GM18867 (cell line): ENCODE data around the gene GRID2.
"Not testable (repeated sequence)": the region's sequence is repeated elsewhere in the genome, so short reads cannot be mapped to it uniquely, and the experiment has no call there.

Experiments
- ATAC-seq: cut with Tn5 transposase; IDR thresholded peaks from one replicate; pipeline ENCODE4 v1.9.1; 2021; ENCODE audit warnings: mild to moderate bottlenecking, moderate library complexity; ENCODE audit not compliant: unreplicated experiment

The GRID2 gene

DNA sequence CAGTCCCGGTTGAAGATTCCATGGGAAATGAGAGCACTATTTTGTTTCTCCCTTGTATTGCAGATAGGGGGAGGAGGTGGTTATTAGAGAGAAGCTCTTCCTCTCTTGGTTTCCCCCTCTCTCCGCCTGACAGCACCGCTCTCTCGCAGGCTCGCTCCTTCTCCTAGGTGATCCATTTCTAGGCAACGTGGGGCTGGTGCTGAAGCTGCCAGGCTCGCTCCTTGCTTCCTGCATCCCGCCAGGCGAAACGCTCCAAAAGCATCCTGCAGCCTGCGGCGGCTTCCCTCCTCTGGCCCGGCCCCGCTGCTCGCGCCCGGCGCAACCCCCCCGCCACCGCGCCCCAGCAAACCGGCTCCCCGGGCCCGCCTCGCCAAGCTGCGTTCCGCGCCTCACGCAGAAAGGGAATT, at the start of gene GRID2:
TSS of gene GRID2 (plus strand) at position 346 of the 407 bp plus-strand sequence.
- no peak for ATAC-seq

- ATAC-seq = no peak
Measured at GRCh38 chr4:92253986-92254671, 49.6 kb upstream of the GRID2 start.

DNA sequence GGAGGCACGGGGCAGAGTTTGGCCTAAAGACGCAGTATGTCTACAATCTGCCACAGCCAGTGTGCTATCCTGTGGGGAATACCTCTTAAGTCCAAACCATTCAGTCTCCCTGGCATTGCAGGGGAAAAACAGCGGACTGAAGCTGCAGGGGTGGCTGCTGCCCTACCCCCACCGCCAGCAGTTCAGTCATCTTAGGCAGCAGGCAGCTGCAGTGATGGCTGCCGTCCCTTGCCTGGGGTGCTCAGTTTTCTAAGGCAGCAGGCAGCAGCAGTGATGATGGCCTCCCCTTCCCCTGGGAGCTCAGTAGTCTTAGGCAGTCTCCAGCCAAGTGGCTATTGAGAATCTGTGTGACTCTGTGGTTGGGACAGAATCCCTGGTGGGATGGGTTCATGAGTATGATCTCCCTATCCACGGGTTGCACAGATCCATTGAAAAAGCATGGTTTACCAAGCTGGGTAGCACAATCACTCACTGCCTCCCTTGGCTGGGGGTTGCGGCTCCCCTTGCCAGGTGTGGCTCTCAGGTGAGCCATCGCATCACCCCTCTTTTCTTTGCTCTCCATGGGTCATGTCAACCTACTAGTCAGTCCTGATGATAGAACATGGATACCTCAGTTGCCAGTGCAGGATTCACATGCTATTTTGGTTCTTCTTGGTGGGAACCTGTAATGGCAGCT, 48.9 kb upstream of the GRID2 start:
- no peak for ATAC-seq

DNA sequence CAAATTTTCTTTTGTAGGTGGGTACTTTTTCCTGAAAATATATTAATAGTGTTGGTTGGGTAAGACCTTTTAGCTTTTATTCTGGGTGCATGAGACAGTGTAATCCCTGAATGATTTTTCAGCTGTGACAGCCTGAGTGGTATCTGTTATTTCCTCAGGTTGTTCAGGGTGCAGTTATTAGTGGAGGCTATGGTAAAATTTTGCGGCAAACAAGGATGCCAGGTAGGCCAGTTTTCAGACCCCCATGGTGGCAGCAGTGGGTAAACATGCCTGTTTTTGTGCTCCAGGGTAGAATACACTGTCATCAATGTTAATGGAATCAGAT, 47.9 kb upstream of the GRID2 start:
- ATAC-seq = no peak

DNA sequence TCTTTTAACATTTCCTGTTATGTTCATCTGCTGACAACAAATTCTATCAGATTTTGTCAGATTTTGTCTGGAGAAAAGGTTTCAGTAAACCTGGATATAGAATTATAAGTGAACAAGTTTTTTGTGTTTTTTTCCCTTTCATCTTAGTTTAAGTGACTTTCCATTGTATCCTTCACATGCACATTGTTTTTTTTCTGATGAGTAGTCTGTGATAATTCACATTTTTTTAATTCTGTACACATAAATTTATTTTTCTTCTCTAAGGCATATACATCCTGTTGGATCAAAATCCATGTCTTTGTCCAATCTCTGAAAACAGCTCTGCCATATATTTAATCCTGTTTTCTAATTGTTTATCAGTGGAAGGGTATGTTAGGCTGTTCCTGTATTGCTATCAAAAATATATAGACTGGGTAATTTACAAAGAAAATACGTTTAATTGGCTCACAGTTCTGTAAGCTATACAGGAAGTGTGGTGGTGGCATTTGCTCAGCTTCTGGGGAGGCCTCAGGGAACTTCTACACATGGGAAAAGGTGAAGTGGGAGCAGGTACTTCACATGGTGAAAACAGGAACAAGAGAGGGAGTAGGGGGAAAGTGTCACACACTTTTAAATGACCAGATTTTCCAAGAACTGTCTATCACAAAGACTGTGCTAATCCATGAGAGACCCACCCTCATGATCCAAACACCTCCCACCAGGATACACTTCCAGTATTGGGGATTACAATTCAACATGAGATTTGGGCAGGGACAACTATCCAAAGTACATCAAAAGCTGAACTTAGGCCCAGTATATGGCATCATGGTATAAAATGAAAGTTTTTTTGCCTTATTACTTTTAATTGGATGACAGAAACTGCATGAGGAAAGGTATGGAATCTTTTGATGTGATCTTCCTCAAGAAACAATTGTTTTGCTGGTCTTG, 45.6 kb upstream of the GRID2 start:
- ATAC-seq = no peak

- no peak for ATAC-seq
Measured at GRCh38 chr4:92261256-92261655, 42.5 kb upstream of the GRID2 start.

DNA sequence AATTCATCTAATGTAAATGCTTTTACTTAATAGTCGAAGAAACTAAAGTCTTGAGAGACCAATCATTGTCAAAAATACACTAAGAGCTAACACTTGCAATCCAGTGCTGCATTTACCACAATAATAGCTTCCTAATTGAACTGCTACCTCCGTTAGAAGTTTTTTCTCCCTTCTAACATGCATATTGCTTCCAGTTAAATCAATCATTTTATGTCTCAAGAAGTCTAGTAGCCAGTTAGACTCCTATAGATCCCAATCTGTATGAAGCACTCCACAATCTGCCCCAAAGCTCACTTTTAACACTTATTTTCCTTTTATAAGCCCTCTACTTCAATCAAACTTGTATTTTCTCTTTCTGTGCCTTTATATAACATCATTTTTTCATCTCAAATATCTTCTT, 41.4 kb upstream of the GRID2 start:
- no peak for ATAC-seq

DNA sequence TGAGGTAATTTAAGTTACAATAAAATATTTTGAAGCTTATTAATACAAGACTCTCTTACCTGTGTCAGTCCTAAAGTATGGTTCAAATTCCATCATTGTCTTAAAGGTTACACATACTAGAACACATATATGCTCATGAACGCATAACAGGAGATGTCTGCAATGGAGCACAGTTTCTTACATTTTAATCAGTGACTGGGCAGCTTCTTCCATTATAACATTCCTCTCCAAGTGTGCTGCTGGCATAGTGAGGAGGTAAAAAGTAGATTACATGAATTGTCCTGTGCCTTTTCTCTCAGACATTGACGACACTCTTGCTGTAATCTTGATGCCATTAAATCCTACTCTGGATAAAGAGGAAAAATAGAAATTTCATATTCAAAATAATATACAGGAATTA, 40.8 kb upstream of the GRID2 start:
- no peak for ATAC-seq

DNA sequence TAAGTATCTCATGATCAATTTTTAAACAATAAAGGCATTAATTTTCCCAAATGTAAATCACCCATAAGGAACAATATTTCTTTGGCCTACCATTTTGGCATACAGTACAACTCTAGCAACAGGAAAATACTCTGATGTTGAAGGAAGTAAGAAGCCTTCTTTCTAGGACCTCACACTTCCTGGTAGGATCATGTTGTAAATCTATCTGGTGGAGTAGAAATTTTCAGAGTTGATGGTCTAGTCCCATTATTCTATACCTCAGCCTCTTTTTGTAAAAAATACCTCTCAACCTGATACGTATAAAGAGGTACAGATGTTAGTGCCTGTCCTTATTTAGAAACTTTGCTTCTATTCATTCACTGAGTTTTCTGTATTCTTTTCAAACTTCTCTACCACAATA, 40.2 kb upstream of the GRID2 start:
- no peak for ATAC-seq

DNA sequence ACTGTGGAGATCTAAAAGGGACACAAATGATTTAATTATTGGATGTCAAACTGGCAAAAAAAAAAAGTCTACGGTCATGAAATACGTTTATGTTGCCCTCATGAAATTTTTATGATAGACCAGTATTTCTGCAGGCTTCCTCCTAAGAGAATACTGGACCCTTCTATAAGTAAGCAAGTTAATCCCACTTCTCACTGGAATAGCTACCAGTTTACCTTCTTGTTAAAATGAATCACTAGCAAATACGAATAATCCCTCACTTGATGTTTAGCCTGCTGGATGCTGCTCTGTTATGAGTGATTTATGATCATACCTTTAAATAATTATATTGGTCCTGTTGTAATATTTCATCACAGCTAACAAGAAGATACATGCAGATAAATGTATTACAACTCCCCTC, 39.6 kb upstream of the GRID2 start:
- ATAC-seq = no peak

DNA sequence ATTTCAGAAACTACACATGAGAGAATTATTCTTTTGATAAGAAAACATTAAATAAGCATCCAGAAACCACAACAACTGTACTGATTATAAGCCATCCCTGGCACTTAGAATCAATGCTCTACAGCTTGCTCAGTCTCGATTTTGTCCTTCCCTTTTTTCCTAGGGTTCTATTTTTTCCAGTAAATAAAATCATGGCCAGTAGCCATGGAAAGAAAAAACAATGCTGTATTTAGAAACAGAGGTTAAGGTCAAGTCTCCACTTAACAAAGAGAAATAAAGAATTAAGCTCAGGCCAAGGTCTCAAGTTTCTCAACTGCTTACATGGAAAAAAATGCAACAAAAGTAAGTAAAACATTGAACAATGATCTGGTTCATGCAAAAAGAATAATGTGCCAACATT, 38.7 kb upstream of the GRID2 start:
- ATAC-seq = no peak

GRCh38 chr4:92265798-92266197, 38.0 kb upstream of the GRID2 start:
- ATAC-seq = no peak

GRCh38 chr4:92266521-92266920, 37.2 kb upstream of the GRID2 start:
- no peak for ATAC-seq

- ATAC-seq = no peak
Measured at GRCh38 chr4:92268642-92269041, 35.1 kb upstream of the GRID2 start.

GRCh38 chr4:92270908-92271307, 32.9 kb upstream of the GRID2 start:
- no peak for ATAC-seq

GRCh38 chr4:92271551-92271950, 32.2 kb upstream of the GRID2 start:
- ATAC-seq = not testable (repeated sequence)

GRCh38 chr4:92277057-92277881, 26.5 kb upstream of the GRID2 start:
- ATAC-seq = not testable (repeated sequence)

DNA sequence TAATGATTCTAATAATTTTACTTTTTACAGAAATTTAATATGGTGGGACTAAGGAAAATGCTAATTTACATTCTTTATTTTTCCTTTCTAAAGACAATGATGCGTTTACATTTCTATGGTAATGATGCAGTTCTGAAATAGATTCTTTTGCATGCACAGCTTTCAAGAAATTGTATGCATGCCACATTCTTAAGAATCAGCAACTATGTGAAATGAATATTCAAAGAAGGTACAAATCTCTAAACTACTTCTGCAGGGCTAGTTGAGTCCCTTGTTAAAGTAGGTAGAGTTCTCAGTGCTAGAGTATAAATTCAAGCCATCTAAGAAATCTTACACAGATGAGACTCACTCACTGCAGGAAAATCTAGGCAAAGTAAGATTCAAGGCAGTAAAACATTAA, 24.5 kb upstream of the GRID2 start:
- no peak for ATAC-seq

DNA sequence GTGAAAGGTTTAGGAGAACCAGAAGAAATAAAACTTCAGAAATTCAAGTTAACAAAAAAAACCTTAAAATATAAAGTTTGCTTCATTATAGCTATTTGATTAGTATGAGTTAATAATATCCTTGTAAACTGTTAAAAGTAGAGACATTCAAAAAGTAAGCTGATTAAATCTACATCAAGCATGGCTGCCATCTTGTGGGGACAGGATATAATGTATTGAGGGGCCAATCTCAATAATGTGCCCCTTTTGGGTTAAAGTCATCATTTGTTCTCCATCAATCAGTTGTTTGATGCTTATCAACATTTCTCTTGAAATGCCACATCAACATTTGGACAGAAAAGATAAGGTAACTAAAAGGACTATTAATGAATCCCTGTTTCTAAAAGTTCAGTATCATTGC, 4.6 kb upstream of the GRID2 start:
- ATAC-seq = no peak

DNA sequence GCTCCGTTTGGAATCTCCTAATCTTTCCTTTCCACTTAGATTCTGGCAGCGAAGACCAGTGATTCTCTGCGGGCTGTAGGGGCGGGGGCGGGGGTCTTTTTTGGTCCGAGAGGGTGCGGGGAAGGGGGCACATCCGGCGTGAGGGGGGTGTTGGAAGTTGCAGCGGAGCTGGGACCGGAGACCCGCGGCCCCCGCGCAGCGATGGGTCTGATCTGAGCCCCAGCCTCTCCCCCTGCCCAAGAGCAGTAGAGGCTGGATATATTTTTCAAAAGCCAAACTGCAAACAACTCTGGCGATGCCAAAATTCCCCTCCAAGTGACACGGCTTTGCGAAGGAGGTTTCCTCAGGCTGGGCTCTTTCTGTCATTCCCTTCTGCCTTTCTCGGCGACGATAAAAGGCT, 355 bp downstream of the GRID2 start:
- no peak for ATAC-seq

DNA sequence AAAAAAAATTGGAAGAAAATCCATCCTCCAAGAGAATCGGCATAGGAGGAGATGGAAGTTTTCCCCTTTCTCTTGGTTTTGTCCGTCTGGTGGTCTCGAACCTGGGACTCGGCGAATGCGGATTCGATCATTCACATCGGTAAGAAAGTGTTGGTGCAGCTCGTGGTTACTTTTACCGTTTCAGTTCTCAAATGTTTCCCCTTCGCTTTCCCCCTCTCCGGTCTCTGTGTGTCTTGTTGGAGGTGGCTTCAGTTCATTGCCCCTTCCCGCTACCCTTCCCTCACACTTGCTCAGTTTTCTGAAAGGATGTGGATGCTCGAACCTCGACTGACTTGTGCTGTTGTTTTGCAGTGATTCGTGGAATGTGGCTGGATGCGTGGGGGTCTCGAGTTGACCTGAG, 840 bp downstream of the GRID2 start:
- no peak for ATAC-seq
